ENCODE measurements around the gene TCF19.

DNA sequence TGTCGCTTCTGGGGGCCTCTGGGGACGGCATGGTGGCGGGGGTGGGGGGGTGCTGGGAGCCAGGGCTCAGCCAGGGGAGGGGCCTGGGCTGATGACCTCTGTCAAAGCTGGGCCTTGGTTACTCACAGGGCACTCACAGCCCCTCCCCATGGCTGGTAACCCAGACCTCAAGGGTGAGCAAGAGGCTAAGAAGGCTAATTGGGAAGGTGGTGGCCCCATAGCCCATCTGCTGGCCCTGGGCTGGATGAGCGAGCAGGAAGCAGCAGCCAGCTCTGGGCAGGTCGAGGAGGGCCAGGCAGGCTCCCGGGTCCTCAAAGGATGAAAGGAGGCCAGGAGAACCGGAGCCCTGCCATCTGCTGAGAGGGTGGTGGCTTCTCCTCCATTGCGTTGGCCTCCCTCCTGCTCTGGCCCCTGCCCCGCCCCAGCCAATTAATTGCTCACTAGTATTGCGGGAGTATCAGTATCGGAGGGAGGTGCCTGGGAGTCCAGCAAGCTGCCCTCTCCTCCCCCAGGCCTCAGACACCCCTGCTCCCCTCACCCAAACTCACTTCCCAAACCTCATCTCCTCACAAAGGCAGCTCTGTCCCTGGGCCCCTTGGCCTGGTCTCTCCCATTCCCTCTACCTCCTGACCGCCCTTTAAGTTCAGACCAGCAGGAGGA is 37.1 kb upstream of the TCF19 start:
- no peak for TF ChIP-seq EZH2 (IDR thresholded peaks at IDR 0.05; ENCODE audit: borderline replicate concordance, low read depth, low read length, poor library complexity, severe bottlenecking)
- TF ChIP-seq, protein P1, sequence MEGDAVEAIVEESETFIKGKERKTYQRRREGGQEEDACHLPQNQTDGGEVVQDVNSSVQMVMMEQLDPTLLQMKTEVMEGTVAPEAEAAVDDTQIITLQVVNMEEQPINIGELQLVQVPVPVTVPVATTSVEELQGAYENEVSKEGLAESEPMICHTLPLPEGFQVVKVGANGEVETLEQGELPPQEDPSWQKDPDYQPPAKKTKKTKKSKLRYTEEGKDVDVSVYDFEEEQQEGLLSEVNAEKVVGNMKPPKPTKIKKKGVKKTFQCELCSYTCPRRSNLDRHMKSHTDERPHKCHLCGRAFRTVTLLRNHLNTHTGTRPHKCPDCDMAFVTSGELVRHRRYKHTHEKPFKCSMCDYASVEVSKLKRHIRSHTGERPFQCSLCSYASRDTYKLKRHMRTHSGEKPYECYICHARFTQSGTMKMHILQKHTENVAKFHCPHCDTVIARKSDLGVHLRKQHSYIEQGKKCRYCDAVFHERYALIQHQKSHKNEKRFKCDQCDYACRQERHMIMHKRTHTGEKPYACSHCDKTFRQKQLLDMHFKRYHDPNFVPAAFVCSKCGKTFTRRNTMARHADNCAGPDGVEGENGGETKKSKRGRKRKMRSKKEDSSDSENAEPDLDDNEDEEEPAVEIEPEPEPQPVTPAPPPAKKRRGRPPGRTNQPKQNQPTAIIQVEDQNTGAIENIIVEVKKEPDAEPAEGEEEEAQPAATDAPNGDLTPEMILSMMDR (conservative IDR thresholded peaks at IDR 0.05; ENCODE audit: low read depth, low read length), result no peak

All from A673 (cell line).